Neutrophil (primary cell): ENCODE data around the gene ITPA.
"Not testable (repeated sequence)": the region's sequence is repeated elsewhere in the genome, so short reads cannot be mapped to it uniquely, and the experiment has no call there.

Source experiments
- H3K27ac ChIP-seq: fragments of 200-600 bp; sonication (generic); 2 replicates; pipeline ENCODE4 v1.5.1; 2016; ENCODE audit warnings: mild to moderate bottlenecking, moderate library complexity
- H3K27me3 ChIP-seq: fragments of 200-600 bp; sonication (generic); 2 replicates; pipeline ENCODE4 v1.6.0; 2016; ENCODE audit warnings: mild to moderate bottlenecking
- H3K36me3 ChIP-seq: fragments of 200-600 bp; sonication (generic); 2 replicates; pipeline ENCODE4 v1.5.1; 2017
- H3K4me1 ChIP-seq, 2 experiments: fragments of 200-600 bp in 1 of 2; sonication (generic) in 1 of 2; 1 replicate in 1 of 2; 2 replicates in 1 of 2; pipeline versions ENCODE4 v1.5.1 to v1.6.1; 2013 to 2016; ENCODE audit warnings: low read depth in 1 of 2, low read length in 1 of 2, mild to moderate bottlenecking in 1 of 2, moderate library complexity in 1 of 2; ENCODE audit not compliant: control insufficient read depth in 1 of 2, insufficient read depth in 1 of 2
- H3K4me3 ChIP-seq, 2 experiments: fragments of 200-600 bp in 1 of 2; sonication (generic) in 1 of 2; 1 replicate in 1 of 2; 2 replicates in 1 of 2; pipeline ENCODE4 v1.5.1; 2013 to 2016; ENCODE audit warnings: low read depth in 1 of 2, low read length in 1 of 2, mild to moderate bottlenecking in 1 of 2, moderate library complexity in 1 of 2
- H3K9me3 ChIP-seq: fragments of 200-600 bp; sonication (generic); 2 replicates; pipeline ENCODE4 v1.5.1; 2016
- CTCF ChIP-seq: fragments of 200-600 bp; sonication (generic); IDR thresholded peaks from 2 replicates; pipeline ENCODE4 v1.5.1; 2016; ENCODE audit warnings: antibody characterized with exemption

The ITPA gene

DNA sequence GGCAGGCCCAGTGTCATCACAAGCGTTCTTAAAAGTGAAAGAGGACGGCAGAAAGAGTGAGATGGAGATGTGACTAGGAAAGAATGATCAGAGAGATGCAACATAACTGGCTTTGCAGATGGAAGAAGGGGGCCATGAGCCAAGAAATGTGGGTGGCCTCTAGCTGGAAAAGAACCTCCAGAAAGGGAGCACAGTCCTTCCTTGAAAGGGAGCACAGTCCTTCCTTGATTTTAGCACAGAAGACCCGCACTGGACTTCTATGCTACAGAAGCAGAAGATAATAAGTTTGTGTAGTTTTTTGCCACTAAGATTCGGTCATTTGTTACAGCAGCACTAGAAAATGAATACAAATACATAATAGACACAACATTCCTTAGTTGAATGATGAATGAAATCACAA is 29.0 kb upstream of the ITPA start:
- no peaks in the 10 kb centered on the region for H3K4me1 ChIP-seq
- peaks cover 5% of the 10 kb centered on the region for H3K36me3 ChIP-seq
- no peak overlapping the region for H3K27ac ChIP-seq
- peaks cover 18% of the 10 kb centered on the region for H3K27me3 ChIP-seq
- H3K9me3 ChIP-seq = no peaks in the 10 kb centered on the region
- no peak overlapping the region for H3K4me3 ChIP-seq
- no peak for TF ChIP-seq CTCF

DNA sequence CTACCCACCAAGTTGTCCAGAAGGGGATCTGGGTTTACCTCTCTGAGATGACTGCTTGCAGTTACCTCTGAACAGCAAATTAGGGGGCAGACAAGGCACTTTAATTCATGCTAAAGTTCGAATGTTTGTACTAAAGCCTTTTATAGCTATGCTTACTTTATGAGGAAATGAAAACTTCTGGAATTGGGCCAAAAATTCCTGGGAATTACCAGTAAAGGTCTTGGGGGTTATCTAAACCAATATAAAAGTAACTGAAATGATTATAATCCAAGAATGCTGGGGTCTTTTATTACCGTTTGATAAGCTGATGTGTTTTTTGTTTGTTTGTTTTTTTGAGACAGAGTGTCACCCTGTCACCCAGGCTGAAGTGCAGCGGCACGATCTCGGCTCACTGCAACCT is 28.0 kb upstream of the ITPA start:
- H3K36me3 ChIP-seq = peaks cover 5% of the 10 kb centered on the region
- H3K27ac ChIP-seq = no peak overlapping the region
- H3K9me3 ChIP-seq = no peaks in the 10 kb centered on the region
- peaks cover 9% of the 10 kb centered on the region for H3K27me3 ChIP-seq
- H3K4me3 ChIP-seq = no peak overlapping the region
- no peaks in the 10 kb centered on the region for H3K4me1 ChIP-seq
- TF ChIP-seq CTCF = no peak

DNA sequence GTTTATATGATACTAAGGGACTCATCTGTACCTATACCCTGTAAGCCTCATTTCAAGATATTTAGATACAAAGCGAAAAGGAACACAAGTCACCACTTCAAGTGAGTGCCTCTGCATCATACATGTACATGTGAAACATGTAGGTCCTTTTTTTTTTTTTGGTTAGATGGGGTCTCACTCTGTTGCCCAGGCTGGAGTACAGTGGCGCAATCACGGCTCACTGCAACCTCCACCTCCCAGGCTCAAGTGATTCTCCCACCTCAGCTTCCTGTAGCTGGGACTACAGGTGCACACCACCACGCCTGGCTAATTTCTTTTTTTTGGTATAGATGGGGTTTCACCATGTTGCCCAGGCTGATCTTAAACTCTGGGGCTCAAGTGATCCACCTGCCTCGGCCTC is 26.9 kb upstream of the ITPA start:
- not testable (repeated sequence) for H3K9me3 ChIP-seq, H3K27ac ChIP-seq, H3K36me3 ChIP-seq, H3K27me3 ChIP-seq, H3K4me1 ChIP-seq, H3K4me3 ChIP-seq

GRCh38 chr20:3183896-3184612 is 25.2 kb upstream of the ITPA start:
- Histone ChIP-seq H3K9me3 (no peaks in the 10 kb centered on the region), H3K4me3 (no peak overlapping the region), H3K36me3 (peaks cover 8% of the 10 kb centered on the region), H3K27ac (no peak overlapping the region), H3K4me1 (no peaks in the 10 kb centered on the region), H3K27me3 (no peaks in the 10 kb centered on the region)
- TF ChIP-seq CTCF = no peak

DNA sequence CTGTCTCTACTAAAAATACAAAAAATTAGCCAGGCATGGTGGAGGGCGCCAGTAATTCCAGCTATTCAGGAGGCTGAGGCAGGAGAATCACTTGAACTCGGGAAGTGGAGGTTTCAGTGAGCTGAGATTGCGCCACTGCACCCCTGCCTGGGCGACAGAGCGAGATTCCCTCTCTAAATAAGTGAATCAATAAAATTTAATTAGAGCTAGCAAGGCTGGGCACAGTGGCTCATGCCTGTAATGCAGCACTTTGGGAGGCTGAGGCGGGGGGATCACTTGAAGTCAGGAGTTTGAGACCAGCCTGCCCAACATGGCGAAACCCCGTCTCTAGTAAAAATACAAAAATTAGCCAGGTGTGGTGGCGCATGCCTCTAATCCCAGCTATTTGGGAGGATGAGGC is 21.4 kb upstream of the ITPA start:
- not testable (repeated sequence) for H3K4me1 ChIP-seq, H3K4me3 ChIP-seq, H3K9me3 ChIP-seq, H3K27me3 ChIP-seq, H3K27ac ChIP-seq
- peaks cover 46% of the 10 kb centered on the region for H3K36me3 ChIP-seq

GRCh38 chr20:3188823-3189413 is 20.4 kb upstream of the ITPA start:
- Histone ChIP-seq H3K4me1 (no peaks in the 10 kb centered on the region), H3K4me3 (no peak overlapping the region), H3K27ac (no peak overlapping the region), H3K9me3 (no peaks in the 10 kb centered on the region), H3K36me3 (peaks cover 52% of the 10 kb centered on the region), H3K27me3 (no peaks in the 10 kb centered on the region)
- no peak for TF ChIP-seq CTCF
